Mucosa of rectum (tissue), 2 donors: Measurements from ENCODE around the gene AGPAT4.

Source experiments
- H3K27ac ChIP-seq, 2 donors: one replicate each; pipeline ENCODE4 v1.7.0; 2013; ENCODE audit warnings: inconsistent platforms in 2 of 2, low read depth in 2 of 2, low read length in 2 of 2
- H3K27me3 ChIP-seq, 2 donors: one replicate each; pipeline ENCODE4 v1.7.0; 2013; ENCODE audit warnings: low read length in 2 of 2; ENCODE audit not compliant: control insufficient read depth in 2 of 2, insufficient read depth in 2 of 2
- H3K36me3 ChIP-seq, 2 donors: one replicate each; pipeline ENCODE4 v1.7.0; 2013; ENCODE audit warnings: low read length in 2 of 2; ENCODE audit not compliant: control insufficient read depth in 2 of 2, insufficient read depth in 2 of 2
- H3K4me1 ChIP-seq, 2 donors: one replicate each; pipeline ENCODE4 v1.7.0; 2013; ENCODE audit warnings: low read length in 2 of 2, mild to moderate bottlenecking in 1 of 2; ENCODE audit not compliant: control insufficient read depth in 2 of 2, insufficient read depth in 2 of 2
- H3K4me3 ChIP-seq, 2 donors: one replicate each; pipeline ENCODE4 v1.7.0; 2013; ENCODE audit warnings: low read length in 2 of 2
- H3K9ac ChIP-seq, 2 donors: one replicate each; pipeline ENCODE4 v1.7.0; 2013; ENCODE audit warnings: low read length in 2 of 2, low read depth in 1 of 2, mild to moderate bottlenecking in 1 of 2
- H3K9me3 ChIP-seq, 2 donors: one replicate each; pipeline ENCODE4 v1.7.0; 2013; ENCODE audit warnings: low read length in 2 of 2; ENCODE audit not compliant: control insufficient read depth in 2 of 2
- donor health status: healthy.
- donor health status: Normal muscosa, but diverticular disease.

Gene AGPAT4

GRCh38 chr6:161308075-161308655 lies 34.3 kb upstream of the AGPAT4 start:
- no peak overlapping the region for H3K4me3 ChIP-seq
- H3K27me3 ChIP-seq = no peaks in the 10 kb centered on the region
- no peaks in the 10 kb centered on the region for H3K9me3 ChIP-seq
- no peak overlapping the region for H3K9ac ChIP-seq
- H3K4me1 ChIP-seq = no peaks in the 10 kb centered on the region
- no peaks in the 10 kb centered on the region for H3K36me3 ChIP-seq
- H3K27ac ChIP-seq = no peak overlapping the region

- H3K4me3 ChIP-seq = no peak overlapping the region
- H3K36me3 ChIP-seq = no peaks in the 10 kb centered on the region
- H3K4me1 ChIP-seq = no peaks in the 10 kb centered on the region
- H3K9ac ChIP-seq = no peak overlapping the region
- no peaks in the 10 kb centered on the region for H3K27me3 ChIP-seq
- no peak overlapping the region for H3K27ac ChIP-seq
- H3K9me3 ChIP-seq = no peaks in the 10 kb centered on the region
Measured at GRCh38 chr6:161305860-161306259, 32.0 kb upstream of the AGPAT4 start.

DNA sequence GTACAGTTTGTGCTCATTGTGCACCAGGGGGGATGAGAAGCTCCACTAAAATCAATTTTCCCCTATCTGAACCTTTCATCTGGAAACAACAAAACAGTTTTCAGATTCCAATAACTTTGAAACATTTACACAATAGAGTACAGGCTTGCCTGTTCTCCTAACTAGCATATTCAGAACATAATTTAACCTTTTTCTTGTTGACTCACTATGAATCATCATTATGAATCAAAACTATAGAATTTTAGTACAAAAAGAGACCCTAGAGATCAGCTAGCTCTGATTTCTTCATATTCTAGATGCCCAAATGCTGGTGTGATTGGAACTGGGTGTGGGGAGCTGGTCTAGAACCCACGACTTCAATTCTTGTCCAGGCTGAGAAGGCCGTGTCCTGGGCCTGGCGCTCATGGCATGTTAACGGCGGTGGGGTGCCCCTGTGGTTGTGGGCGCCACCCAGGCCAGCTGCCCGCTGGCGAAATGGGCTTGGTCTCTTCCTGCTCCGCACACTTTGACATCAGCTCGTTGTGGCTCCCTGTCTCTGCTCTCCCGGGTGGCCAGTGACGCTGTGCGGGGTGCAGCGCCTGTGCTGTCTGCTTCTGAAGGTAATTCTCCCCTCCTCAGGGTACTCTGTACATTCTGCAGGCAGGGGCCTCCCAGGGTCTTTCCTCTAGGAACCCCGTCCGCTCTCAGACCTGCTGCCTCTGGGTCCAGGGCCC lies 29.9 kb upstream of the AGPAT4 start:
- no peaks in the 10 kb centered on the region for H3K4me1 ChIP-seq
- no peaks in the 10 kb centered on the region for H3K36me3 ChIP-seq
- H3K9ac ChIP-seq = no peak overlapping the region
- H3K27ac ChIP-seq = no peak overlapping the region
- H3K27me3 ChIP-seq = no peaks in the 10 kb centered on the region
- H3K9me3 ChIP-seq = no peaks in the 10 kb centered on the region
- no peak overlapping the region for H3K4me3 ChIP-seq

GRCh38 chr6:161302949-161303348 lies 29.1 kb upstream of the AGPAT4 start:
- no peaks in the 10 kb centered on the region for H3K4me1 ChIP-seq
- no peaks in the 10 kb centered on the region for H3K9me3 ChIP-seq
- no peak overlapping the region for H3K27ac ChIP-seq
- H3K9ac ChIP-seq = no peak overlapping the region
- no peaks in the 10 kb centered on the region for H3K27me3 ChIP-seq
- H3K36me3 ChIP-seq = no peaks in the 10 kb centered on the region
- H3K4me3 ChIP-seq = no peak overlapping the region

- H3K27ac ChIP-seq = no peak overlapping the region
- no peaks in the 10 kb centered on the region for H3K4me1 ChIP-seq
- no peaks in the 10 kb centered on the region for H3K36me3 ChIP-seq
- no peaks in the 10 kb centered on the region for H3K27me3 ChIP-seq
- H3K9ac ChIP-seq = no peak overlapping the region
- H3K4me3 ChIP-seq = no peak overlapping the region
- no peaks in the 10 kb centered on the region for H3K9me3 ChIP-seq
Measured at GRCh38 chr6:161301338-161301737, 27.5 kb upstream of the AGPAT4 start.

DNA sequence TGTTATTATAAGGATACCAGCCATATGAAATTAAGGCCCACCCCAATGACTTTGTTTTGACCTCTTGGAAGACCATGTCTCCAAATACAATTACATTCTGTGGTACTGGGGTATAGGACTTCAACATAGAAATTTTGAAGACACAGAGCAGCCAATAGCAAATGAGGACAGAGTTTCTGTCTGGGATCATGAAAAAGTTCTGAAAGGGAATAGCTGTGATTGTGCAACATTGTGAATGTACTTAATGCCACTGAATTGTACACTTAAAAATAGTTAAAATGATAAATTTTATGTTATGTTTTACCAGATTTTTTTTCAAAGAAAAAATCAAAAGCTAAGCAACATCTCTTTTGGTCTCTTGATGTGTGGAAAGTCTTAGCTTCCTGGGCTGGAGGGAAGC lies 27.0 kb upstream of the AGPAT4 start:
- no peaks in the 10 kb centered on the region for H3K27me3 ChIP-seq
- no peak overlapping the region for H3K27ac ChIP-seq
- no peaks in the 10 kb centered on the region for H3K4me1 ChIP-seq
- H3K4me3 ChIP-seq = no peak overlapping the region
- no peaks in the 10 kb centered on the region for H3K9me3 ChIP-seq
- no peaks in the 10 kb centered on the region for H3K36me3 ChIP-seq
- no peak overlapping the region for H3K9ac ChIP-seq

DNA sequence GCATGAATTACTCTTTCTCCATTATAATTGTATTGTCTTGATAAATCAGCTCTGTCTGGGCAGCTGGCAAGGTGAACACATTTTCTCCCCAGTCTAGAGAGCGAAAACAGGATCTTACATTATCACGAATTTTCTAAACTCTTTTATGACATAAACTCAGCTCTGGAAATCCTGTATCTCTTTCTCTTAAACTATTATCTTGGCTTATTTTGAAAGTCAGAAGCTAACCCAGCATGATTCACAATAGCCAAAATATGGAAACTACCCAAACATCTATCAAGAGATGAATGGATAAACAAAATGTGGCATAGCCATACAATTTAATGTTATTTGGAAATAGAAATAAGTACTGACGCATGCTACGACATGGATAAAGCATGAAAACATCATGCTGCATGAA lies 25.9 kb upstream of the AGPAT4 start:
- H3K27ac ChIP-seq = no peak overlapping the region
- no peak overlapping the region for H3K4me3 ChIP-seq
- no peaks in the 10 kb centered on the region for H3K27me3 ChIP-seq
- H3K4me1 ChIP-seq = no peaks in the 10 kb centered on the region
- no peaks in the 10 kb centered on the region for H3K36me3 ChIP-seq
- H3K9me3 ChIP-seq = no peaks in the 10 kb centered on the region
- H3K9ac ChIP-seq = no peak overlapping the region

DNA sequence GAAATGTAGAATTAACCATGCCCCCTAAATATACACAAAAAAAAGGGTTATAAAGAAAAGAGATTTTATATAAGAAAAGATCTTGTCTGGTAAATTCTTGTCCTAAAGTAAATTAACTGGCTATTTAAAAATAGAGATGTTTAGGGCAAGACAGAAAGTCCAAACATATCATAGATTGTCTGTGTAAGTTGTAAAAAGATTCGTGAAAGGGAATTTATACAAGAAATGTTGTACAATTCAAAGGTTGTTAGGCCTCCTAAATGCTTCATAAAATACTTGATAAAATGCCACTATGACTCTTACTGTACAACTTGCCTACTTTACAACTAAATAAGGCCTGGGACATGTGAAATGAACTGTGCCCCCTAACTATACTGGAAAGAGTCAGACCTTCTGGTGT lies 21.9 kb upstream of the AGPAT4 start:
- Histone ChIP-seq H3K27ac (no peak overlapping the region), H3K4me1 (no peaks in the 10 kb centered on the region), H3K9ac (no peak overlapping the region), H3K4me3 (no peak overlapping the region), H3K9me3 (no peaks in the 10 kb centered on the region), H3K36me3 (no peaks in the 10 kb centered on the region), H3K27me3 (no peaks in the 10 kb centered on the region)

DNA sequence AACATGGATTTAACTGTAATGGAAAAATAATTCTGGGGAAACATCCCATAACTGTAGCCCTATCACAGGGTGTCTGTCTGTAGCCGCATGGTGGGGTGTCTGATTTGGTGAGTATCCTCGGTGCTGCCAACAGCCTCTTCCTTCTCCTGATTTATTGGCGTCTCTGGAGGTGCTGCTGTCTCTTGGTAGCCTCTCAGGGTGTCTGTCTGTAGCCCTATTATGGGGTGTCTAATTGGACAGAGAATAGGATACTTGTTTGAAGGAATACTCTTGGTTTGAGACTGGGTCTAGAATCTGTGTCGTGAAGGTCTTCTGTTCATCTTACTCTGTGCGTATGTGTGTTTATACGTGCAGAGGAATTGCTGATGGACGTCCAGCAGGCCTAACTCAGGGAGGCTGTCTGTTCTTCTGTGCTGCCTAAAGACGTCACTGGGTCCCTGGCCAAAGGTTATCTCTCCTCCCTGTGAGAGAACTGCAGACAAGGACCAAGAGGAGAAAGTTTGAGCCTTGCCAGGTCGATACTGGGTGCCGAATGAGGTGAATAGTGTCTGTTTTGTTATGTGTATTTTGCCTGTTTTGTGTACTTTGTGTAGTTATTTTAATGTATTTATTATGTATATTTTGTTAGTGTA lies 18.9 kb upstream of the AGPAT4 start:
- H3K36me3 ChIP-seq = no peaks in the 10 kb centered on the region
- no peak overlapping the region for H3K4me3 ChIP-seq
- H3K9ac ChIP-seq = no peak overlapping the region
- no peaks in the 10 kb centered on the region for H3K9me3 ChIP-seq
- H3K27me3 ChIP-seq = no peaks in the 10 kb centered on the region
- no peak overlapping the region for H3K27ac ChIP-seq
- H3K4me1 ChIP-seq = no peaks in the 10 kb centered on the region

GRCh38 chr6:161292145-161292544 lies 18.3 kb upstream of the AGPAT4 start:
- Histone ChIP-seq H3K27me3 (no peaks in the 10 kb centered on the region), H3K4me3 (no peak overlapping the region), H3K27ac (no peak overlapping the region), H3K9ac (no peak overlapping the region), H3K4me1 (no peaks in the 10 kb centered on the region), H3K36me3 (no peaks in the 10 kb centered on the region), H3K9me3 (no peaks in the 10 kb centered on the region)
